HepG2 (cell line): Measurements from ENCODE around the gene CUL9. TPM values are rescaled to one million over a fixed set of nuclear protein-coding genes. Genes with fewer than 3 reads are reported as not detected.

Source experiments
- EP300 ChIP-seq, 3 experiments: sonication (generic) in 1 of 3; formaldehyde crosslinking in 1 of 3; IDR thresholded peaks; 2 replicates each; pipeline versions ENCODE4 v1.5.1 to v1.6.1; 2011 to 2020; ENCODE audit warnings: low read depth in 2 of 3, low read length in 2 of 3, borderline replicate concordance in 1 of 3, improper control_type of control experiment in 1 of 3, mild to moderate bottlenecking in 1 of 3, missing genetic modification reagents in 1 of 3, moderate library complexity in 1 of 3
- NBN ChIP-seq: fragments of 450-650 bp; conservative IDR thresholded peaks from 2 replicates; pipeline ENCODE4 v1.6.1; 2017
- NR2C2 ChIP-seq: sonication (generic); formaldehyde crosslinking; IDR thresholded peaks from 2 replicates; pipeline ENCODE4 v1.4.0; 2020; ENCODE audit warnings: missing genetic modification reagents, mild to moderate bottlenecking, moderate library complexity, borderline replicate concordance
- PHF21A ChIP-seq: sonication (generic); formaldehyde crosslinking; IDR thresholded peaks from 2 replicates; pipeline ENCODE4 v1.5.0; 2020; ENCODE audit warnings: mild to moderate bottlenecking, missing genetic modification reagents
- SALL1 ChIP-seq: sonication (generic); formaldehyde crosslinking; IDR thresholded peaks from 2 replicates; pipeline ENCODE4 v1.8.0; 2022; ENCODE audit warnings: mild to moderate bottlenecking, missing genetic modification reagents
- ZNF260 ChIP-seq: sonication (generic); formaldehyde crosslinking; IDR thresholded peaks from 2 replicates; pipeline ENCODE4 v1.4.0; 2020; ENCODE audit warnings: missing genetic modification reagents, low read depth, mild to moderate bottlenecking, borderline replicate concordance
- ZNF333 ChIP-seq: sonication (generic); formaldehyde crosslinking; IDR thresholded peaks from 2 replicates; pipeline ENCODE4 v1.4.0; 2020; ENCODE audit warnings: mild to moderate bottlenecking, missing genetic modification reagents, borderline replicate concordance
- polyA plus RNA-seq, 8 experiments: library from polyadenylated mRNA; depleted of rRNA in 3 of 8; stranded (reverse) in 7 of 8; unstranded in 1 of 8; fragments of >200 nt; fragmentation: Illumina TruSeq in 4 of 8; extraction: Trizol in 4 of 8; gene quantifications; 2 replicates each; pipeline versions ENCODE4 v1.2.1 to v1.2.3, GENCODE V29; 2011 to 2016; ENCODE audit warnings: low read depth in 4 of 8, missing spikeins in 1 of 8, mixed read lengths in 1 of 8; ENCODE audit not compliant: insufficient read depth in 1 of 8
- total RNA-seq, 5 experiments: library from RNA; depleted of rRNA; stranded (reverse); fragments of >200 nt; fragmentation: Illumina TruSeq; extraction: Trizol; gene quantifications; 2 replicates each; pipeline ENCODE4 v1.2.3, GENCODE V29; 2016; ENCODE audit warnings: low read depth in 1 of 5
- TF ChIP-seq, protein P1 (sequence below): IDR thresholded peaks from 2 replicates; pipeline ENCODE4 v1.6.1; 2012; ENCODE audit warnings: inconsistent platforms
- TF ChIP-seq, protein P2 (sequence below): IDR thresholded peaks from 2 replicates; pipeline ENCODE4 v1.6.1; 2016; ENCODE audit warnings: missing biosample characterization, missing genetic modification reagents, low read depth
- TF ChIP-seq, protein P3 (sequence below): sonication (generic); formaldehyde crosslinking; conservative IDR thresholded peaks from 2 replicates; pipeline ENCODE4 v1.8.0; 2022; ENCODE audit warnings: missing genetic modification reagents
- TF ChIP-seq, protein P4 (sequence below): sonication (generic); formaldehyde crosslinking; IDR thresholded peaks from 2 replicates; pipeline ENCODE4 v1.4.0; 2020; ENCODE audit warnings: missing genetic modification reagents, borderline replicate concordance
- TF ChIP-seq, protein P5 (sequence below): sonication (generic); formaldehyde crosslinking; IDR thresholded peaks from 2 replicates; pipeline ENCODE4 v1.8.1; 2022; ENCODE audit warnings: low read depth, mild to moderate bottlenecking, missing genetic modification reagents
- TF ChIP-seq, protein P6 (sequence below): sonication (generic); formaldehyde crosslinking; IDR thresholded peaks from 2 replicates; pipeline ENCODE4 v1.4.0; 2020; ENCODE audit warnings: low read depth, mild to moderate bottlenecking, missing genetic modification reagents

Gene CUL9
- total and polyA plus RNA-seq, 2 of the 13 experiments (the other 11 are each of a cell fraction or from before 2014, with no cell fraction given), result 11.4 to 13.7 TPM

DNA sequence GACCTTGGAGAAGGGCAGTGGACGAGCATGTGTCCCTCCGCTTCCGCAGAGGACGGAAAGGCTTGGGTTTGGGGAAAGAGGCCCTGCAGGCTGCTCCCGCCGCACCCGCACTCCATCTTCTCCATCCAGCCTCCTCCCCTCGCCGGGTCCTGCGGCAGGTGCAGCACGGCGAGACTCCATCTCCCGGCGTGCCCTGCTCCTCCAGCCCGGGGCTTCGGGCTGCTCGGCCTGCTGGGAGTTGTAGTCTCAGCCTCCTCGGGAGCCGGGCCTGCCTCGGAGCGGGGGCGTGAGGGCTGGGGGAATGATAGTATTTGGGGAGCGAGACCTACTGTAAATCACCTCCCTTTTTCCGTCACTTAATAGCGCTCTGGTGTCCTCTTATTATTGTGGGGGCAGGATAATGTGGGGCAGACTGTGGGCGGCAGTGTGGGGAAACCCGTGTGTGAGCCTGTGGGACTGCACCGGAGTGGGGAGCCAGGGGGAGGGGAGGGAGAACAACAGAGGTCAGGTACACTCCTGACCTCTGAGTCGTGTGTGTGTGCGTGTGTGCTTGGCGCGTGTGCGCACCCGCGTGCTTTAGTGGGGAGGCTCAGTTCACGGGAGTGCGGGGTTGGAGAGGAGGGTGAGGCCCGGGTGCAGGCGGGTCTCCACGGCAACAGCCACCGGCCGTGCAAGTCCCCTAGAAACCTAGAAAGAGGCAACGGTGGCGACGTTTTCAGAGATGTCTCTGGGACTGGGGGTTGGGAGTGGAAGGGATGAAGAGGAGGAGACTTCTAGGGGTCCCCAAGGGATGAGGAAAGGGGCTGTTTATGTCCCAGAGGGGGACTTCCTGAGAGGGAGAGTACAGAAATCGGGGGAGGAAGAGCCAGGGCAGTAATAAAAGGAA, 65.4 kb downstream of the CUL9 start (continued):
- TF ChIP-seq NBN (no peak), ZNF333 (peak; percentile 74; the same call in 1 of the 2 replicates), PHF21A (CRISPR knock-in tag) (peak; percentile 70), SALL1 (peak; percentile 72; the same call in 1 of the 2 replicates), NR2C2 (CRISPR knock-in tag) (peak; percentile 93), ZNF260 (0 out of 2 replicates have a peak, but pooled peaks have one; percentile 59), EP300 (IDR thresholded peaks at IDR 0.05; ENCODE audit: low read depth in 2 of 2, low read length in 2 of 2) (0 out of 4 replicates have a peak, but pooled peaks of 1 of the 2 experiments have one; percentile 13), EP300 (CRISPR knock-in tag; IDR thresholded peaks at IDR 0.05; ENCODE audit: borderline replicate concordance) (no peak; the same call in 1 of the 2 replicates)
- TF ChIP-seq, protein P1, sequence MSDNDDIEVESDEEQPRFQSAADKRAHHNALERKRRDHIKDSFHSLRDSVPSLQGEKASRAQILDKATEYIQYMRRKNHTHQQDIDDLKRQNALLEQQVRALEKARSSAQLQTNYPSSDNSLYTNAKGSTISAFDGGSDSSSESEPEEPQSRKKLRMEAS, result peak; percentile 67; the same call in 1 of the 2 replicates
- TF ChIP-seq, protein P2, sequence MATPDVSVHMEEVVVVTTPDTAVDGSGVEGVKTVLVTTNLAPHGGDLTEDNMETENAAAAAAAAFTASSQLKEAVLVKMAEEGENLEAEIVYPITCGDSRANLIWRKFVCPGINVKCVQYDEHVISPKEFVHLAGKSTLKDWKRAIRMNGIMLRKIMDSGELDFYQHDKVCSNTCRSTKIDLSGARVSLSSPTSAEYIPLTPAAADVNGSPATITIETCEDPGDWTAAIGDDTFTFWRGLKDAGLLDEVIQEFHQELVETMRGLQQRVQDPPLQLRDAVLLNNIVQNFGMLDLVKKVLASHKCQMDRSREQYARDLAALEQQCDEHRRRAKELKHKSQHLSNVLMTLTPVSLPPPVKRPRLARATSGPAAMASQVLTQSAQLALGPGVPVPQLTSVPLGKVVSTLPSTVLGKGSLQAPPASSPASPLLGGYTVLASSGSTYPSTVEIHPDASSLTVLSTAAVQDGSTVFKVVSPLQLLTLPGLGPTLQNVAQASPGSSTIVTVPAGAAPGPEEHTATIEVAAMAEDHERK (CRISPR knock-in tag), result 0 out of 2 replicates have a peak, but pooled peaks have one; percentile 43
- TF ChIP-seq, protein P3, sequence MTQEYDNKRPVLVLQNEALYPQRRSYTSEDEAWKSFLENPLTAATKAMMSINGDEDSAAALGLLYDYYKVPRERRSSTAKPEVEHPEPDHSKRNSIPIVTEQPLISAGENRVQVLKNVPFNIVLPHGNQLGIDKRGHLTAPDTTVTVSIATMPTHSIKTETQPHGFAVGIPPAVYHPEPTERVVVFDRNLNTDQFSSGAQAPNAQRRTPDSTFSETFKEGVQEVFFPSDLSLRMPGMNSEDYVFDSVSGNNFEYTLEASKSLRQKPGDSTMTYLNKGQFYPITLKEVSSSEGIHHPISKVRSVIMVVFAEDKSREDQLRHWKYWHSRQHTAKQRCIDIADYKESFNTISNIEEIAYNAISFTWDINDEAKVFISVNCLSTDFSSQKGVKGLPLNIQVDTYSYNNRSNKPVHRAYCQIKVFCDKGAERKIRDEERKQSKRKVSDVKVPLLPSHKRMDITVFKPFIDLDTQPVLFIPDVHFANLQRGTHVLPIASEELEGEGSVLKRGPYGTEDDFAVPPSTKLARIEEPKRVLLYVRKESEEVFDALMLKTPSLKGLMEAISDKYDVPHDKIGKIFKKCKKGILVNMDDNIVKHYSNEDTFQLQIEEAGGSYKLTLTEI (CRISPR knock-in tag), result no peak
- TF ChIP-seq, protein P4, sequence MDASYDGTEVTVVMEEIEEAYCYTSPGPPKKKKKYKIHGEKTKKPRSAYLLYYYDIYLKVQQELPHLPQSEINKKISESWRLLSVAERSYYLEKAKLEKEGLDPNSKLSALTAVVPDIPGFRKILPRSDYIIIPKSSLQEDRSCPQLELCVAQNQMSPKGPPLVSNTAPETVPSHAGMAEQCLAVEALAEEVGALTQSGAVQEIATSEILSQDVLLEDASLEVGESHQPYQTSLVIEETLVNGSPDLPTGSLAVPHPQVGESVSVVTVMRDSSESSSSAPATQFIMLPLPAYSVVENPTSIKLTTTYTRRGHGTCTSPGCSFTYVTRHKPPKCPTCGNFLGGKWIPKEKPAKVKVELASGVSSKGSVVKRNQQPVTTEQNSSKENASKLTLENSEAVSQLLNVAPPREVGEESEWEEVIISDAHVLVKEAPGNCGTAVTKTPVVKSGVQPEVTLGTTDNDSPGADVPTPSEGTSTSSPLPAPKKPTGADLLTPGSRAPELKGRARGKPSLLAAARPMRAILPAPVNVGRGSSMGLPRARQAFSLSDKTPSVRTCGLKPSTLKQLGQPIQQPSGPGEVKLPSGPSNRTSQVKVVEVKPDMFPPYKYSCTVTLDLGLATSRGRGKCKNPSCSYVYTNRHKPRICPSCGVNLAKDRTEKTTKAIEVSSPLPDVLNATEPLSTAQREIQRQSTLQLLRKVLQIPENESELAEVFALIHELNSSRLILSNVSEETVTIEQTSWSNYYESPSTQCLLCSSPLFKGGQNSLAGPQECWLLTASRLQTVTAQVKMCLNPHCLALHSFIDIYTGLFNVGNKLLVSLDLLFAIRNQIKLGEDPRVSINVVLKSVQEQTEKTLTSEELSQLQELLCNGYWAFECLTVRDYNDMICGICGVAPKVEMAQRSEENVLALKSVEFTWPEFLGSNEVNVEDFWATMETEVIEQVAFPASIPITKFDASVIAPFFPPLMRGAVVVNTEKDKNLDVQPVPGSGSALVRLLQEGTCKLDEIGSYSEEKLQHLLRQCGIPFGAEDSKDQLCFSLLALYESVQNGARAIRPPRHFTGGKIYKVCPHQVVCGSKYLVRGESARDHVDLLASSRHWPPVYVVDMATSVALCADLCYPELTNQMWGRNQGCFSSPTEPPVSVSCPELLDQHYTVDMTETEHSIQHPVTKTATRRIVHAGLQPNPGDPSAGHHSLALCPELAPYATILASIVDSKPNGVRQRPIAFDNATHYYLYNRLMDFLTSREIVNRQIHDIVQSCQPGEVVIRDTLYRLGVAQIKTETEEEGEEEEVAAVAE (CRISPR knock-in tag), result peak; percentile 63; the same call in 1 of the 2 replicates
- TF ChIP-seq, protein P5, sequence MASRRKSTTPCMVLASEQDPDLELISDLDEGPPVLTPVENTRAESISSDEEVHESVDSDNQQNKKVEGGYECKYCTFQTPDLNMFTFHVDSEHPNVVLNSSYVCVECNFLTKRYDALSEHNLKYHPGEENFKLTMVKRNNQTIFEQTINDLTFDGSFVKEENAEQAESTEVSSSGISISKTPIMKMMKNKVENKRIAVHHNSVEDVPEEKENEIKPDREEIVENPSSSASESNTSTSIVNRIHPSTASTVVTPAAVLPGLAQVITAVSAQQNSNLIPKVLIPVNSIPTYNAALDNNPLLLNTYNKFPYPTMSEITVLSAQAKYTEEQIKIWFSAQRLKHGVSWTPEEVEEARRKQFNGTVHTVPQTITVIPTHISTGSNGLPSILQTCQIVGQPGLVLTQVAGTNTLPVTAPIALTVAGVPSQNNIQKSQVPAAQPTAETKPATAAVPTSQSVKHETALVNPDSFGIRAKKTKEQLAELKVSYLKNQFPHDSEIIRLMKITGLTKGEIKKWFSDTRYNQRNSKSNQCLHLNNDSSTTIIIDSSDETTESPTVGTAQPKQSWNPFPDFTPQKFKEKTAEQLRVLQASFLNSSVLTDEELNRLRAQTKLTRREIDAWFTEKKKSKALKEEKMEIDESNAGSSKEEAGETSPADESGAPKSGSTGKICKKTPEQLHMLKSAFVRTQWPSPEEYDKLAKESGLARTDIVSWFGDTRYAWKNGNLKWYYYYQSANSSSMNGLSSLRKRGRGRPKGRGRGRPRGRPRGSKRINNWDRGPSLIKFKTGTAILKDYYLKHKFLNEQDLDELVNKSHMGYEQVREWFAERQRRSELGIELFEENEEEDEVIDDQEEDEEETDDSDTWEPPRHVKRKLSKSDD (CRISPR knock-in tag), result 0 out of 2 replicates have a peak, but pooled peaks have one; percentile 47
- TF ChIP-seq, protein P6, sequence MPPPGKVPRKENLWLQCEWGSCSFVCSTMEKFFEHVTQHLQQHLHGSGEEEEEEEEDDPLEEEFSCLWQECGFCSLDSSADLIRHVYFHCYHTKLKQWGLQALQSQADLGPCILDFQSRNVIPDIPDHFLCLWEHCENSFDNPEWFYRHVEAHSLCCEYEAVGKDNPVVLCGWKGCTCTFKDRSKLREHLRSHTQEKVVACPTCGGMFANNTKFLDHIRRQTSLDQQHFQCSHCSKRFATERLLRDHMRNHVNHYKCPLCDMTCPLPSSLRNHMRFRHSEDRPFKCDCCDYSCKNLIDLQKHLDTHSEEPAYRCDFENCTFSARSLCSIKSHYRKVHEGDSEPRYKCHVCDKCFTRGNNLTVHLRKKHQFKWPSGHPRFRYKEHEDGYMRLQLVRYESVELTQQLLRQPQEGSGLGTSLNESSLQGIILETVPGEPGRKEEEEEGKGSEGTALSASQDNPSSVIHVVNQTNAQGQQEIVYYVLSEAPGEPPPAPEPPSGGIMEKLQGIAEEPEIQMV (CRISPR knock-in tag), result 0 out of 2 replicates have a peak, but pooled peaks have one; percentile 10
